GM21619 (cell line): ENCODE data around the gene ZNF723.
"Not testable (repeated sequence)": the region's sequence is repeated elsewhere in the genome, so short reads cannot be mapped to it uniquely, and the experiment has no call there.

Experiments
- ATAC-seq: cut with Tn5 transposase; IDR thresholded peaks from one replicate; pipeline ENCODE4 v1.9.1; 2021; ENCODE audit not compliant: unreplicated experiment

The ZNF723 gene

GRCh38 chr19:22832031-22832762 is at the start of gene ZNF723:
Gene ZNF723, plus strand, starts transcription at chr19:22832291. Its CDS starts 89 bp downstream, at chr19:22832380.
- ATAC-seq: no peak

- ATAC-seq: no peak
Measured at GRCh38 chr19:22783651-22784410, 48.3 kb upstream of the ZNF723 start, which contains the start of gene ZNF99. Gene ZNF99, minus strand, starts transcription at chr19:22784151. Its CDS starts 135 bp downstream, at chr19:22784016.

GRCh38 chr19:22792863-22793262 is 39.2 kb upstream of the ZNF723 start:
- ATAC-seq: not testable (repeated sequence)

- ATAC-seq: no peak
Measured at GRCh38 chr19:22797040-22797439, 35.1 kb upstream of the ZNF723 start.

- no peak for ATAC-seq
Measured at GRCh38 chr19:22806418-22806817, 25.7 kb upstream of the ZNF723 start.

GRCh38 chr19:22807061-22807835 is 24.8 kb upstream of the ZNF723 start:
- ATAC-seq: no peak

GRCh38 chr19:22814124-22814523 is 18.0 kb upstream of the ZNF723 start:
- no peak for ATAC-seq

GRCh38 chr19:22831211-22831610 is 880 bp upstream of the ZNF723 start:
- no peak for ATAC-seq

GRCh38 chr19:22857713-22858320 is 25.7 kb downstream of the ZNF723 start:
- ATAC-seq: not testable (repeated sequence)

GRCh38 chr19:22882797-22883196 is 50.7 kb downstream of the ZNF723 start:
- ATAC-seq: no peak

- ATAC-seq: no peak
Measured at GRCh38 chr19:22893855-22894270, 61.8 kb downstream of the ZNF723 start.

GRCh38 chr19:22901431-22902130 is 69.5 kb downstream of the ZNF723 start:
- no peak for ATAC-seq
